ENCODE measurements around the gene PERP. TPM values are rescaled to one million over a fixed set of nuclear protein-coding genes. Genes with fewer than 3 reads are reported as not detected.

PERP gene
- total RNA-seq, 1 donor, result under 0.01 TPM

DNA sequence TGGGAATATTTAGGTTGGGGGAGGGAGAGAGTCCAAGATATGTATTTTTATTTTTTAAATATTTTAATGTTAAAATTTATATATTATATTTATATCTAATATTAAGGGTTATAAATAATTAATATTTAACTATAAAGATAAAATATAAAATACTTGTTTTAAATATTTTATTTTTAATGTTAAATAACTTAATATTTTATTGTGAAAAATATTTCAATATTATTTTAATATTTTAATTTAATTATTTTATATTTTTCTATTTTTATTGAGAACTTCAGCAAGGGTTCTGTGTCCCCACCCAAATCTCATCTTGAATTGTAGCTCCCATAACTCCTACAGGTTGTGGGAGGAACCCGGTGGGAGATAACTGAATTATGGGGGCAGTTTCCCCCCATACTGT, 34.0 kb downstream of the PERP start:
- DNase-seq (ENCODE audit: low read depth in 2 of 3, low spot score in 2 of 3), result no peak

DNA sequence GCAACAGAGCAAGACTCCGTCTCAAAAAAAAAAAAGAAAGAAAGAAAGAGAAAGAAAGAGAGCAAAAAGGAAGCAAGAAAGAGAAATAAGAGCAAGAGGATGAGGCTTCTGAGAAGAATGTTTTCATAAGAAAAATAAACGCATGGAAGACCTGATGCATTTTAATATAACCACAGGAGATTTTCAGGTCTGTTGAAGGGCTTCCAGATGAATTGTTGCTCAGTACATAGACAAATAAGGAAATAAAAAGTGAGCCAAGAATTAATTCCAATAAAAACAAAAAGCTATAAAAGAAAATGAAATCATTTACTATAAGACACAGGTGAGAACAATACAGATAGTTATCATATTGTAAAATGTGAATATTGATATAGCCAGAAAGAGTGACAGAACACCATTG, 43.5 kb downstream of the PERP start:
- no peak for DNase-seq (ENCODE audit: low read depth in 2 of 3, low spot score in 2 of 3)

DNA sequence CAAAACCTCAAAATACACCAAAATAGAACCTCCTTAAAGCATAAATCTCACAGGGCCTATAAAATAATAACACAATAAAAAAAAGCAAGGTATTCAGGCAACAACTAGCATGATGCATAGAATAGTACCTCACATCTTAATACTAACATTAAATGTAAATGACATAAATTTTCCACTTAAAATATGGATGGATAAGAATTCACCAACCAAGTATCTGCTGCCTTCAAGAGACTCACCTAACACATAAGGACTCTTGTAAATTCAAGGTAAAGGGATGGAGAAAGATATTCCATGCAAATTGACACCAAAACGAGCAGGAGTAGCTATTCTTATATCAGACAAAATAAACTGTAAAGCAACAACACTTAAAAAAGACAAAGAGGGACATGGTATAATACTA, 52.2 kb downstream of the PERP start:
- DNase-seq (ENCODE audit: low read depth in 2 of 3, low spot score in 2 of 3), result no peak

DNA sequence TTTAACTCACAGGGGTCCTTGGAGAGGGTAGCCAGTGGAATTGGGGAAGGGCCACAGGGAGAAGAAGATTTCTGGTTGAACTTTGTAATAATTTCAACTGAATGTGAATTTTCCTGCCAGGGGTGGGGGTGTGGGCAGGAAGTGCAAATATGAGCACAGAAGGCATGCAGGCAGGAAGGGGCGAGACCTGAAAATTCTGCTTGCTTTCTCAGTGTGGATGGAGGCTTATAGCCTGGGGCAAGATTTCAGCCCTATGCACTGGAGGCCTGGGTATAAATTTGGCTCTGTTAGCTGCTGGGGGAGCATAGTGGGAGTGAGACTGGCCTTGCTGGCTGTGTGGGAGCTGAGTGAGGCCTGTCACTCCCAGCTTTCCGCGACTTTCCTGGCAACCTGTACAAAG, 54.4 kb downstream of the PERP start:
- no peak for DNase-seq (ENCODE audit: low read depth in 2 of 3, low spot score in 2 of 3)

DNA sequence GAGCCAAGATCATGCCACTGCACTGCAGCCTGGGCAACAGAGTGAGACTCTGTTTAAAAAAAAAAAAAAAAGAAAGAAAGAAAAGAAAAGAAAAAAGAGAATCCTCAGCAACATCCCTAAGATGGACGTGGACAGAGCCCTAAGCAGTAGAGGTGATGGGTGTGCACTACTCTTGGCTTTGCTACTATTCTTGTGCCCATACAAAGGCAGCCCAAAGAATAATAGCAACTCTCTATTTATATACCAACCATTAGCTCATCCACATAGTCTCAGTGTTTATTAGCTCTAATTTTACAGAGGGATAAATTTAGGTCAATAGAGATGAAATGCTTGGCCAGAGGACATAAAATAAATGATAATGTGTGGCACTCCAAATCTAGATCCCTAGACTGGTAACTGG, 62.2 kb downstream of the PERP start:
- DNase-seq (ENCODE audit: low read depth in 2 of 3, low spot score in 2 of 3), result no peak

DNA sequence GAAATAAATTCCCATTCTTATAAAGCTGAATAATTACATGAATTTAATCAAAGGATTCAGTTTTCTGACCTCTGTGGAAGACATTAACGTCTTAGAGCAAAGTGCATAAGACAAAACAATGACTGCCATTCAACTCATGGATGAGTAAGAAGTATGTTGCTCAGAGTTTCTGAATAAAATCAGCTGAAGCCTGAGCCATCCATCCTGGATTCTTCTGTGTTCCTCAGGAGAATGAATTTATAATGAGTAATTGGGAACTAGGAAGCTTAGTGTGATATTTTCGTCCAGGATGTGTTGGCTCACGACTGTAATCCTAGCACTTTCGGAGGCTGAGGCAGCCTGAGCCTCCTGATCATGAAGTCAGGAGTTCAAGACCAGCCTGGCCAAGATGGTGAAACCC, 62.8 kb downstream of the PERP start:
- no peak for DNase-seq (ENCODE audit: low read depth in 2 of 3, low spot score in 2 of 3)

Other genes with a start within 250 kb of the PERP start
- gene TNFAIP3, start 240.2 kb downstream of the PERP start, total RNA-seq, result 18.9 TPM
- gene ARFGEF3, start 54.5 kb upstream of the PERP start, total RNA-seq, result under 0.01 TPM
- gene PBOV1, start 111.1 kb upstream of the PERP start, total RNA-seq, result not detected

Data from hematopoietic multipotent progenitor cell (in vitro differentiated cells).